PC-9 (cell line): ENCODE data around the gene MYO5C. TPM values are rescaled to one million over a fixed set of nuclear protein-coding genes. Genes with fewer than 3 reads are reported as not detected.

ENCODE experiments used
- BruUV-seq: library from RNA; stranded (reverse); fragments of 400-500 nt; replicated peaks from 2 replicates; lab custom pipeline; 2021; lab: Mats Ljungman, UMichigan
- CTCF ChIA-PET: fragments of 300-600 bp; sonication (Branson Sonifier 250); formaldehyde crosslinking; loops from one replicate; lab custom pipeline; 2022; ENCODE audit warnings: antibody characterized with exemption; lab: Charles Lee
- POLR2A ChIA-PET: fragments of 300-600 bp; sonication (Branson Sonifier 250); formaldehyde crosslinking; loops from one replicate; lab custom pipeline; 2022; ENCODE audit warnings: antibody characterized with exemption; ENCODE audit not compliant: unreplicated experiment; lab: Charles Lee
- DNase-seq, 2 experiments: peaks; one replicate each; pipeline versions ENCODE4 v3.0.0 to v3.0.0-alpha.2; 2015 to 2022; ENCODE audit warnings: mixed read lengths in 1 of 2
- H2AFZ ChIP-seq: fragments of 200-600 bp; sonication (generic); 2 replicates; pipeline ENCODE4 v1.8.1; 2017; ENCODE audit warnings: antibody characterized with exemption
- H3F3A ChIP-seq: fragments of 200-600 bp; sonication (generic); 2 replicates; pipeline ENCODE4 v1.8.1; 2017; ENCODE audit warnings: antibody characterized with exemption, mild to moderate bottlenecking, low read depth; ENCODE audit not compliant: insufficient read depth
- H3K27ac ChIP-seq: fragments of 200-600 bp; sonication (generic); 2 replicates; pipeline ENCODE4 v1.6.1; 2016; ENCODE audit warnings: mixed run types
- H3K27me3 ChIP-seq: fragments of 200-600 bp; sonication (generic); 2 replicates; pipeline ENCODE4 v1.6.1; 2016; ENCODE audit warnings: low read depth, mixed run types; ENCODE audit not compliant: insufficient read depth
- H3K36me3 ChIP-seq: fragments of 200-600 bp; sonication (generic); 2 replicates; pipeline ENCODE4 v1.6.1; 2016; ENCODE audit warnings: low read depth, mixed run types
- H3K4me1 ChIP-seq: fragments of 200-600 bp; sonication (generic); replicated peaks from 2 replicates; pipeline ENCODE4 v1.6.1; 2016; ENCODE audit warnings: mixed run types; ENCODE audit not compliant: insufficient read depth
- H3K4me2 ChIP-seq: fragments of 200-600 bp; sonication (generic); 2 replicates; pipeline ENCODE4 v1.6.1; 2017; ENCODE audit warnings: mixed run types
- H3K4me3 ChIP-seq: fragments of 200-600 bp; sonication (generic); 2 replicates; pipeline ENCODE4 v1.6.1; 2016; ENCODE audit warnings: mixed run types
- H3K79me2 ChIP-seq: fragments of 200-600 bp; sonication (generic); 2 replicates; pipeline ENCODE4 v1.6.1; 2017; ENCODE audit warnings: low read depth, mixed run types
- H3K9me2 ChIP-seq: fragments of 200-600 bp; sonication (generic); 2 replicates; pipeline ENCODE4 v1.8.1; 2017; ENCODE audit warnings: mild to moderate bottlenecking; ENCODE audit not compliant: insufficient read depth
- H3K9me3 ChIP-seq: fragments of 200-600 bp; sonication (generic); 2 replicates; pipeline ENCODE4 v1.8.1; 2016; ENCODE audit warnings: low read depth; ENCODE audit not compliant: insufficient read depth
- H4K20me1 ChIP-seq: fragments of 200-600 bp; sonication (generic); 2 replicates; pipeline ENCODE4 v1.8.1; 2017; ENCODE audit not compliant: insufficient read depth
- EZH2 ChIP-seq: fragments of 200-600 bp; sonication (generic); IDR thresholded peaks from 2 replicates; pipeline ENCODE4 v1.8.0; 2017; ENCODE audit warnings: antibody characterized with exemption, low read depth
- intact Hi-C: fragments of 100-400 bp; cut with micrococcal nuclease; formaldehyde crosslinking; loops from one replicate; pipeline ENCODE4 v1.10.0; 2022; ENCODE audit not compliant: unreplicated experiment
- total RNA-seq: library from RNA; stranded (reverse); gene quantifications from 2 replicates; pipeline ENCODE4 v1.2.3, GENCODE V29; 2021
- TF ChIP-seq, protein P1 (sequence below): fragments of 200-600 bp; sonication (generic); conservative IDR thresholded peaks from 2 replicates; pipeline ENCODE4 v1.6.1; 2017; ENCODE audit warnings: mixed run types, antibody characterized with exemption, mild to moderate bottlenecking, moderate library complexity

MYO5C gene
- total RNA-seq, 1 experiment from 2014 or later, result 41.1 TPM

DNA sequence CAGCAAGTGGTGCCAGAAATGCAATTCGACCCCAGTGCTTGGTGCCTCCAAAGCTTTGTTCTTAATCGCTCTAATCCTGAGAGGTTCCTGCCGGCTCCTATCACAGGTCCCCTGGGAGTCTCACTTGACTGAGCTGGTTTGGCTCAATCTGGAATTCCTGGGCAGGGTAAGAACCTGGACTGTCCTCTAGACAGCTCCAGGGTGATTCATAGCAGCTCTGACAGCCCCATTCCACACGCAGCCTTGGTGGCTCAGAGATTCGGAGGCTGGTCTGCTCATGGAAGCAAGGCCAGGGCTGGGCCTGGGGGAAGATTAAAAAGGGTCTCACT is 37.9 kb downstream of the MYO5C start:
- Histone ChIP-seq H3K27me3 (no peaks in the 10 kb centered on the region), H3F3A (peaks cover 23% of the 10 kb centered on the region), H3K4me2 (no peak overlapping the region), H3K36me3 (peaks cover 3% of the 10 kb centered on the region; the same call in 1 of the 2 replicates), H3K9me2 (no peaks in the 10 kb centered on the region), H3K79me2 (no peaks in the 10 kb centered on the region), H2AFZ (no peak overlapping the region), H3K9me3 (no peaks in the 10 kb centered on the region), H3K4me3 (no peak overlapping the region), H4K20me1 (no peaks in the 10 kb centered on the region), H3K4me1 (peaks cover 35% of the 10 kb centered on the region), H3K27ac (no peak overlapping the region)
- ChIA-PET CTCF (interaction anchor here (2.7 kb wide), 1 partner anchor 206 kb away, joined by 5 read pairs; no protein-coding TSS in a partner anchor), POLR2A (interaction anchor here (0.6 to 1.0 kb wide), 3 partner anchors 31 to 282 kb away, joined by 6 to 15 read pairs (median 9); no protein-coding TSS in a partner anchor)
- peak in 1 of 2 experiments; percentile 24 for DNase-seq
- no peak for TF ChIP-seq EZH2
- TF ChIP-seq, protein P1, sequence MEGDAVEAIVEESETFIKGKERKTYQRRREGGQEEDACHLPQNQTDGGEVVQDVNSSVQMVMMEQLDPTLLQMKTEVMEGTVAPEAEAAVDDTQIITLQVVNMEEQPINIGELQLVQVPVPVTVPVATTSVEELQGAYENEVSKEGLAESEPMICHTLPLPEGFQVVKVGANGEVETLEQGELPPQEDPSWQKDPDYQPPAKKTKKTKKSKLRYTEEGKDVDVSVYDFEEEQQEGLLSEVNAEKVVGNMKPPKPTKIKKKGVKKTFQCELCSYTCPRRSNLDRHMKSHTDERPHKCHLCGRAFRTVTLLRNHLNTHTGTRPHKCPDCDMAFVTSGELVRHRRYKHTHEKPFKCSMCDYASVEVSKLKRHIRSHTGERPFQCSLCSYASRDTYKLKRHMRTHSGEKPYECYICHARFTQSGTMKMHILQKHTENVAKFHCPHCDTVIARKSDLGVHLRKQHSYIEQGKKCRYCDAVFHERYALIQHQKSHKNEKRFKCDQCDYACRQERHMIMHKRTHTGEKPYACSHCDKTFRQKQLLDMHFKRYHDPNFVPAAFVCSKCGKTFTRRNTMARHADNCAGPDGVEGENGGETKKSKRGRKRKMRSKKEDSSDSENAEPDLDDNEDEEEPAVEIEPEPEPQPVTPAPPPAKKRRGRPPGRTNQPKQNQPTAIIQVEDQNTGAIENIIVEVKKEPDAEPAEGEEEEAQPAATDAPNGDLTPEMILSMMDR, result no peak
- intact Hi-C loops, result loop anchor here (2.0 to 5.0 kb wide), 3 partner anchors 205 to 311 kb away; partner anchors contain the start of genes ARPP19 and MYO5A
- no TSS peak for BruUV-seq

DNA sequence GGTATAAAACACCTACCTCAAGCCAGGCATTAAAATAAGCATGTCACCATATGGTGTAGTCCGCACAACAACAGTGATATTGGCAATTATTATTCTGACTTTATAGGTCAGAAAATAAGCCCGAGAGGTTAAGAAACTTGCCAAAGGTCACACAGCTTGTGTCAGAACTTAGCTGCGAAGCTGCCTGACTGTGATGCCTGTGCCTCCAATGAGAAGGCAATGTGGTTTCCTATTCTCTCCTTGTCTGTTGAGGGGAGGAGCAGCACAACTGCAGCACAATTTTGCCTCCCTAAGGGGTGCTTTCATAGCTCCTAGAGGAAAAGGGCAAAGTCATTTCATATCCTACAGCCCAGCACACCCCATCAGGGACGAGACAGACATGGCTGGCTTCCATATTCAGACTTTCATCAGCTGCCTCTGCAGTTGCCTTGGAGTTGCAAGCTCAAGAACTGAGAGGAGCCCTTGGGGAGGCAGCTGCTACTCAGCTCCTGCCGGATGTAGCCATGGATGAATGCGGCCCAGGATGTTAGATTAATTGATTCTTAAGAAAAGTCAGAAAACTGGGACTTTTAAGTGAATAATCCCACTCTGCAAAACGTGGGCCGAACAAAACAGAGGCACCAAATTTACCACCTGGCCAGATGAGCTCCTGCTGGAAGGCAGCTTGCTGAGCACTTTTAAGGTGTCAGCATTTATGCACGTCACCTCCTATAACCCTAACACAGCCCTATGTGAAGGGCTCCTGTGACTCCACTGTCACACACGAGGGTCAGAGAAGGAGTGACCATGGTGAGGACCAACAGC is 38.5 kb downstream of the MYO5C start:
- H4K20me1 ChIP-seq, result no peaks in the 10 kb centered on the region
- no peak overlapping the region for H3K27ac ChIP-seq
- H3K79me2 ChIP-seq, result no peaks in the 10 kb centered on the region
- H3K9me2 ChIP-seq, result no peaks in the 10 kb centered on the region
- ChIA-PET CTCF (interaction anchor here (0.6 to 2.7 kb wide), 6 partner anchors 33 to 477 kb away, joined by 3 to 8 read pairs (median 4); no protein-coding TSS in a partner anchor), POLR2A (interaction anchor here (0.6 to 1.0 kb wide), 6 partner anchors 31 to 279 kb away, joined by 3 to 24 read pairs (median 10); no protein-coding TSS in a partner anchor)
- H3F3A ChIP-seq, result peaks cover 21% of the 10 kb centered on the region
- peaks cover 7% of the 10 kb centered on the region; the same call in 1 of the 2 replicates for H3K36me3 ChIP-seq
- intact Hi-C loops, result loop anchor here (1.0 to 5.0 kb wide), 4 partner anchors 206 to 478 kb away; partner anchors contain the start of genes ARPP19 and MYO5A
- no peaks in the 10 kb centered on the region for H3K9me3 ChIP-seq
- TF ChIP-seq, protein P1, result no peak
- no peak for TF ChIP-seq EZH2
- H2AFZ ChIP-seq, result no peak overlapping the region
- H3K4me2 ChIP-seq, result no peak overlapping the region
- BruUV-seq, result no TSS peak
- peaks cover 35% of the 10 kb centered on the region for H3K4me1 ChIP-seq
- DNase-seq, result no peak
- H3K27me3 ChIP-seq, result no peaks in the 10 kb centered on the region
- H3K4me3 ChIP-seq, result no peak overlapping the region

DNA sequence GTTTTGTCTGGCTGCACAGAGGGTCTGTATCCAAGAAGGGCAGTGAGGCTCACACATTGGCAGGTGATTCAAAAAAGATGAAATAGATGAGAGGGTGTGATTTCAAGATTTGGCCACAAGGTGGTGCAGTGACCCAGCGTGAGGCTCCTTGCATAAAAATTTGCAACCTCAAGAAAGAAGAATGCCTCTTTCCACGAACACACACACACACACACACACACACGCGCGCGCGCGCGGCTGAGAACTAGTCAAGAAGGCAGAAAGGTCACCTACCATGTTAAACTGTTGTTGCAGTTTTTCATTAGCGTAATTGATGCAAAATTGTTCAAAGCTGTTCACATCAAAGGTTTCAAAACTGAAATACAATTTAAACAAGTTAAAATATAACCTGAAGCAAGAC is 39.2 kb downstream of the MYO5C start:
- ChIA-PET CTCF (interaction anchor here (0.6 to 2.7 kb wide), 6 partner anchors 33 to 477 kb away, joined by 3 to 8 read pairs (median 4); no protein-coding TSS in a partner anchor), POLR2A (interaction anchor here (0.6 to 0.7 kb wide), 4 partner anchors 54 to 280 kb away, joined by 3 to 24 read pairs (median 12); no protein-coding TSS in a partner anchor)
- peak in 1 of 2 experiments; percentile 55 for DNase-seq
- Histone ChIP-seq H4K20me1 (no peaks in the 10 kb centered on the region), H3K36me3 (peaks cover 7% of the 10 kb centered on the region; the same call in 1 of the 2 replicates), H3K4me3 (no peak overlapping the region), H2AFZ (no peak overlapping the region), H3K4me1 (peaks cover 32% of the 10 kb centered on the region), H3K9me3 (no peaks in the 10 kb centered on the region), H3K4me2 (no peak overlapping the region), H3K27me3 (no peaks in the 10 kb centered on the region), H3K27ac (no peak overlapping the region), H3K79me2 (no peaks in the 10 kb centered on the region), H3F3A (peaks cover 19% of the 10 kb centered on the region), H3K9me2 (no peaks in the 10 kb centered on the region)
- TF ChIP-seq, protein P1, result peak; percentile 77
- no peak for TF ChIP-seq EZH2
- BruUV-seq, result no TSS peak
- intact Hi-C loops, result loop anchor here (1.0 to 5.0 kb wide), 4 partner anchors 206 to 479 kb away; partner anchors contain the start of genes ARPP19 and MYO5A
